ENCODE measurements around the gene RAD50. TPM values are rescaled to one million over a fixed set of nuclear protein-coding genes. Genes with fewer than 3 reads are reported as not detected.

Gene RAD50
- total RNA-seq, 1 donor from 2014 or later = 50.2 TPM

DNA sequence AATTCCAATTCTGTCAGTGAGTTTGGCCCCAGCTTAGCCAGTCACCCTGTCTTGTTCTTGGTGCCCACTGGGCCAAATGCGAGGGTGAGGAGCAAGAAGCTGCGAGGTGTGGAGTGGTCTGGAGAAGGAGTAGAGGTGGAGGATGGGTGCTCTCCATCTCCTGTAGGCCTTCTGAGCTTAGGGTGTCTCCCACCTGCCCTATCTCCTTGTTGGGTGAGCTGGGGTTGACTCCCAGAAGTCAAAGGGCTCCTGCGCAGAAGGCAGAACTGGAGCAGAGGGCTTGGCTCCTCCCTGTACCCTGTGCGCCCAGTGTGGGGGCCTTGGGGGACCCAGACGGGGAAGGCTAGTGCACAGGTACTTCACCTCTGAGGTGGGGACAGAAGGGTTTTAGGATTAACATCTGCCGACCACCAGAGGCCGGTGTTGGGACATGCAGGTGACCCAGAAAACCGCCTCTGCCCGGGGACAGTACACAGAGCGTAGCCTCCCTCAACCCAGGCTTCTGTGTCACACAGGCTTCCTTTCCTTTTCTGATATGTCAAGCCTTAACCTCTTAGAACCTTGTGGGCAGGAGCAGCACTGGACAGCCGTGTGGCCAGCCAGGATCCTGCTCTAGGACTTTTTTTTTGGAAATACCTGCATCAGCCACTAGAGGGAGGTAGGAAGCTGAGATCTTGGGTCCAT lies 30.3 kb upstream of the RAD50 start:
- peaks cover 6% of the 10 kb centered on the region for H3K4me1 Mint-ChIP-seq (ENCODE audit: low read depth)
- no peaks in the 10 kb centered on the region for H3K36me3 Mint-ChIP-seq (ENCODE audit: insufficient read depth)
- no peak overlapping the region for H3K27ac Mint-ChIP-seq
- H3K9me3 Mint-ChIP-seq (ENCODE audit: low read depth) = no peaks in the 10 kb centered on the region
- TF ChIP-seq, protein P1, sequence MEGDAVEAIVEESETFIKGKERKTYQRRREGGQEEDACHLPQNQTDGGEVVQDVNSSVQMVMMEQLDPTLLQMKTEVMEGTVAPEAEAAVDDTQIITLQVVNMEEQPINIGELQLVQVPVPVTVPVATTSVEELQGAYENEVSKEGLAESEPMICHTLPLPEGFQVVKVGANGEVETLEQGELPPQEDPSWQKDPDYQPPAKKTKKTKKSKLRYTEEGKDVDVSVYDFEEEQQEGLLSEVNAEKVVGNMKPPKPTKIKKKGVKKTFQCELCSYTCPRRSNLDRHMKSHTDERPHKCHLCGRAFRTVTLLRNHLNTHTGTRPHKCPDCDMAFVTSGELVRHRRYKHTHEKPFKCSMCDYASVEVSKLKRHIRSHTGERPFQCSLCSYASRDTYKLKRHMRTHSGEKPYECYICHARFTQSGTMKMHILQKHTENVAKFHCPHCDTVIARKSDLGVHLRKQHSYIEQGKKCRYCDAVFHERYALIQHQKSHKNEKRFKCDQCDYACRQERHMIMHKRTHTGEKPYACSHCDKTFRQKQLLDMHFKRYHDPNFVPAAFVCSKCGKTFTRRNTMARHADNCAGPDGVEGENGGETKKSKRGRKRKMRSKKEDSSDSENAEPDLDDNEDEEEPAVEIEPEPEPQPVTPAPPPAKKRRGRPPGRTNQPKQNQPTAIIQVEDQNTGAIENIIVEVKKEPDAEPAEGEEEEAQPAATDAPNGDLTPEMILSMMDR (IDR thresholded peaks at IDR 0.05; ENCODE audit: unreplicated experiment) = peak; percentile 94
- peak overlapping the region; percentile 42 for H3K4me3 Mint-ChIP-seq (ENCODE audit: low read depth)
- peaks cover 9% of the 10 kb centered on the region for H3K27me3 Mint-ChIP-seq
- peak; percentile 26 for DNase-seq (ENCODE audit: low spot score, unreplicated experiment)

DNA sequence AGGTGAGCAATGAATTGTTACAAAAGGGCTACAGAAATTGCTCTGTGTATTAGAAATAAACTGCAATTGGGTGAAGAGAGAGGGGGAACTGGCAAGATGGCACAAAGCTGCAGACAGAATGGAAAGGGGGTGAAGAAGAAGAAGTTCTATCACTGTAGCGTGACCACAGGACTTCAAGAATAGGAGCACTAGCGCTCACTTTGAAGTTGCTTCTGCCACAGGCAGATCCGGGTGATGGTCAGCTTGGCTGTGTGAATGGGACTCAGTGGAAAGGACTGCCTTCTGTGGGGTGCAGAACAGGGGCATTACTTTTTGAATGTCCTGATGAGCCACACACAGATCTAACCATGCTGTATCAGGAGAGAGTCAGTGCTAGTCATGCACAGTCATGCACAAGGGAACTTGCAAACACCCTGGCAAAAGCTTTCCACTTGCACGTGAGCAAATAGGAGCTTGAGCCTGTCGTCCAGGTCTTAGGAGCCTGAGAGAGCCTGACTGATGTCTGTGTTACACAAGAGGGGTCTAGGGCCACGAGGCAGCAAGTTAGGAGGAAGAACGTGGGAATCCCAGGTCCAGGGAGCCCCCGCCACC lies 29.7 kb upstream of the RAD50 start:
- Mint-ChIP-seq H3K27ac (no peak overlapping the region), H3K4me3 (ENCODE audit: low read depth) (no peak overlapping the region), H3K9me3 (ENCODE audit: low read depth) (no peaks in the 10 kb centered on the region), H3K36me3 (ENCODE audit: insufficient read depth) (no peaks in the 10 kb centered on the region), H3K4me1 (ENCODE audit: low read depth) (peaks cover 6% of the 10 kb centered on the region), H3K27me3 (peaks cover 9% of the 10 kb centered on the region)
- TF ChIP-seq, protein P1 (IDR thresholded peaks at IDR 0.05; ENCODE audit: unreplicated experiment) = no peak
- DNase-seq (ENCODE audit: low spot score, unreplicated experiment) = no peak

DNA sequence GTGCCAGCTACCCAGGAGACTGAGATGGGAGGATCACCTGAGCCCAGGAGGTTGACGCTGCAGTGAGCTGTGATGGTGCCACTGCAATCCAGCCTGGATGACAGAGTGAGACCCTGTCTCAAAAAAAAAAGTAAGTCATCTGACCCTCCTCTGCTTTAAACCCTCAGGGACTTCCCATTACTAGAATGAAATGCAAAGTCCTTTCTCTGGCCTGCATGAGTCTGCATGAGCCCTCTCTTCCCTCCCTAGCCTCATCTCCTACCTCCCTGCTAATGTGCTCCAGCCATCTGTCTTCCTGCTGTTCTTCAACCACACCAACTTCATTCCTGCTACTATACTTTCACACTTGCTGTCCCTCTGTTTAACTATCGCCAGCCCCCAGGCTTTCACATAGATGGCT lies 28.8 kb upstream of the RAD50 start:
- Mint-ChIP-seq H3K27ac (no peak overlapping the region), H3K27me3 (peaks cover 9% of the 10 kb centered on the region), H3K36me3 (ENCODE audit: insufficient read depth) (no peaks in the 10 kb centered on the region), H3K9me3 (ENCODE audit: low read depth) (no peaks in the 10 kb centered on the region), H3K4me3 (ENCODE audit: low read depth) (no peak overlapping the region), H3K4me1 (ENCODE audit: low read depth) (peaks cover 6% of the 10 kb centered on the region)
- TF ChIP-seq, protein P1 (IDR thresholded peaks at IDR 0.05; ENCODE audit: unreplicated experiment) = no peak
- DNase-seq (ENCODE audit: low spot score, unreplicated experiment) = no peak

DNA sequence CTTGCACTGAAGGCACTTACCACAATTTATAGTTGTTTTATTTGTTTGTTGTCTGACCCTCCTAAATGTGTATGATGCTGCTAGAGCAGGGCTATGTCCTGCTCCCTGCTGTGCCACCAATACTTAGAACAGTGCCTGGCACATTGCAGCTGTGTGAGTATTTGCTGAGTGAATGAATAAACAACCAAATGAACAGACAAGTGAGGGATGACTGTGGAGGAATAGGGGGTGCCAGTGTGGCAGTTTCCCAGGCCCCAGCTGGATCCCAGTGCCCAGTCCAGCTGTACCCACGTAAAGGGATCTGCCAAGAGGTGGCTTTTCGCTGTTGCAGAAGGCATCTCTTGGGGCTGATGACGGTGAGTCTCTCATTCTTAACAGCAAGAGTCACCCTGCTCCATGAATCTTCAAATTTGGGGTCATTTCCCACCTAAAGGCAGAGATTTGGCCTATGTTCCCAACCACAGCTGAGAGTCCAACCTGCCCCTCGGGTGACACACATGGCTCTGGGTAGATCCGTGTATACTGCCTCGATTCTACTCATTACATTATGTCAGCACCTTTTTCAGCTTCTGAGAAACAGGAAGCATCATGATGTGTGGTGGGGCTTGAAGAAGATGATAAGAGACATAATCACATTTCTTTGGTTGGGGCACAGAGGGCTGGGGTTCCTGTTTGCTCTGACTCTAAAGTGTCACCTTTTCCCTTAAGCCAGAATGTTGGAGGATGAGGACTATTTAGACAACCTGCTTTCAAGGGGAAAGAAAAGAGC lies 27.7 kb upstream of the RAD50 start:
- Mint-ChIP-seq H3K36me3 (ENCODE audit: insufficient read depth) (no peaks in the 10 kb centered on the region), H3K4me3 (ENCODE audit: low read depth) (no peak overlapping the region), H3K4me1 (ENCODE audit: low read depth) (peaks cover 6% of the 10 kb centered on the region), H3K9me3 (ENCODE audit: low read depth) (no peaks in the 10 kb centered on the region), H3K27me3 (peaks cover 9% of the 10 kb centered on the region), H3K27ac (no peak overlapping the region)
- no peak for DNase-seq (ENCODE audit: low spot score, unreplicated experiment)
- TF ChIP-seq, protein P1 (IDR thresholded peaks at IDR 0.05; ENCODE audit: unreplicated experiment) = no peak

DNA sequence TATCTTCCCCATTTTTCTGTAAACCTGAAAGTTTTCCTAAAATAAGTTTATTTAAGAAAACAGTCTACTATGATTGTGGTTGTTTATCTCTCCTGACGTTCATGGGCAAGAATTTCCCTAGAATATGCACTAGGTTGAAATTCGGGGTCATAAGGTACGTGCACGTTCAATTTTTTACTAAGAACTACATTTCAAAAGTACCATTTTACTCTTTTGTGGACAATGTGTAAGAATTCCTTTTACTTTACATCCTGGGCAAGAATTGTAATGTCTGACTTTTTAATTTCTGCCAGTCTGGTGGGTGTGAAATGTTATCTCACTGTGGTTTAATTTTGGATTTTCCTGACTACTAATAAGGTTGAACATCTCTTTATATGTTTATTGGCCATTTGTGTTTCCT lies 25.8 kb upstream of the RAD50 start:
- Mint-ChIP-seq H3K36me3 (ENCODE audit: insufficient read depth) (no peaks in the 10 kb centered on the region), H3K27me3 (peaks cover 25% of the 10 kb centered on the region), H3K9me3 (ENCODE audit: low read depth) (no peaks in the 10 kb centered on the region), H3K27ac (no peak overlapping the region), H3K4me3 (ENCODE audit: low read depth) (no peak overlapping the region), H3K4me1 (ENCODE audit: low read depth) (peaks cover 1% of the 10 kb centered on the region)
- TF ChIP-seq, protein P1 (IDR thresholded peaks at IDR 0.05; ENCODE audit: unreplicated experiment) = no peak
- no peak for DNase-seq (ENCODE audit: low spot score, unreplicated experiment)

Data from progenitor cell of endocrine pancreas (in vitro differentiated cells).